ENCODE data around the gene NRL.

The NRL gene

GRCh38 chr14:24079491-24080141 lies 35.1 kb downstream of the NRL start:
- no peak for DNase-seq

GRCh38 chr14:24078146-24078545 lies 36.6 kb downstream of the NRL start:
- no peak for DNase-seq

- DNase-seq: no peak
Observed at GRCh38 chr14:24077086-24077485, 37.7 kb downstream of the NRL start.

- no peak for DNase-seq
Observed at GRCh38 chr14:24076302-24076601, 38.5 kb downstream of the NRL start.

GRCh38 chr14:24075485-24076301 lies 39.1 kb downstream of the NRL start:
- no peak for DNase-seq

- no peak for DNase-seq
Observed at GRCh38 chr14:24074625-24075484, 39.9 kb downstream of the NRL start.

GRCh38 chr14:24072881-24073877 lies 41.6 kb downstream of the NRL start:
- no peak for DNase-seq

GRCh38 chr14:24072436-24072835 lies 42.3 kb downstream of the NRL start:
- no peak for DNase-seq

- DNase-seq: no peak
Observed at GRCh38 chr14:24071836-24072430, 42.8 kb downstream of the NRL start.

GRCh38 chr14:24071144-24071697 lies 43.5 kb downstream of the NRL start, which contains the start of gene CPNE6:
Gene CPNE6 (plus strand): TSS chr14:24071562. CDS start chr14:24072937, 1,375 bp downstream.
- no peak for DNase-seq

- DNase-seq: no peak
Observed at GRCh38 chr14:24070285-24071143, 44.2 kb downstream of the NRL start.

GRCh38 chr14:24069411-24069735 lies 45.4 kb downstream of the NRL start:
- no peak for DNase-seq

GRCh38 chr14:24068711-24069410 lies 45.9 kb downstream of the NRL start:
- DNase-seq: no peak

GRCh38 chr14:24067133-24068082 lies 47.3 kb downstream of the NRL start:
- DNase-seq: no peak

GRCh38 chr14:24066496-24067132 lies 48.1 kb downstream of the NRL start:
- no peak for DNase-seq

- no peak for DNase-seq
Observed at GRCh38 chr14:24065408-24065807, 49.3 kb downstream of the NRL start.

- DNase-seq: no peak
Observed at GRCh38 chr14:24064856-24065255, 49.9 kb downstream of the NRL start.

- no peak for DNase-seq
Observed at GRCh38 chr14:24064091-24064795, 50.5 kb downstream of the NRL start.

All from activated gamma-delta T cell treated with Interleukin-2 at 50 U/mL for 16 hours (primary cell).